KOPT-K1 (cell line): ENCODE data around the gene ZNF334.

Experiments
- H3K27ac ChIP-seq: fragments of 200-600 bp; sonication (generic); 2 replicates; pipeline ENCODE4 v1.5.1; 2016; ENCODE audit warnings: antibody characterized with exemption, mild to moderate bottlenecking, low read depth, low read length; ENCODE audit not compliant: poor library complexity, severe bottlenecking
- H3K36me3 ChIP-seq: fragments of 200-600 bp; sonication (generic); 2 replicates; pipeline ENCODE4 v1.5.1; 2017; ENCODE audit warnings: antibody characterized with exemption, mild to moderate bottlenecking, low read length, moderate library complexity; ENCODE audit not compliant: insufficient read depth
- H3K9me3 ChIP-seq: fragments of 200-600 bp; sonication (generic); 2 replicates; pipeline ENCODE4 v1.5.1; 2017; ENCODE audit warnings: antibody characterized with exemption, low read length, mild to moderate bottlenecking; ENCODE audit not compliant: insufficient read depth, poor library complexity, severe bottlenecking

Gene ZNF334

GRCh38 chr20:46523108-46523507 lies 9.7 kb upstream of the ZNF334 start:
- Histone ChIP-seq H3K36me3 (no peaks in the 10 kb centered on the region), H3K27ac (no peak overlapping the region), H3K9me3 (no peaks in the 10 kb centered on the region)

- Histone ChIP-seq H3K9me3 (peaks cover 7% of the 10 kb centered on the region), H3K36me3 (no peaks in the 10 kb centered on the region), H3K27ac (no peak overlapping the region)
Measured at GRCh38 chr20:46520976-46521579, 7.7 kb upstream of the ZNF334 start.

GRCh38 chr20:46520540-46520939 lies 7.2 kb upstream of the ZNF334 start:
- H3K9me3 ChIP-seq = peaks cover 7% of the 10 kb centered on the region
- H3K36me3 ChIP-seq = no peaks in the 10 kb centered on the region
- no peak overlapping the region for H3K27ac ChIP-seq

GRCh38 chr20:46519471-46520068 lies 6.2 kb upstream of the ZNF334 start:
- H3K27ac ChIP-seq = no peak overlapping the region
- peaks cover 7% of the 10 kb centered on the region for H3K9me3 ChIP-seq
- no peaks in the 10 kb centered on the region for H3K36me3 ChIP-seq

GRCh38 chr20:46509523-46509922 lies 3.8 kb downstream of the ZNF334 start:
- H3K9me3 ChIP-seq = no peaks in the 10 kb centered on the region
- H3K36me3 ChIP-seq = no peaks in the 10 kb centered on the region
- no peak overlapping the region for H3K27ac ChIP-seq

GRCh38 chr20:46507760-46508407 lies 5.5 kb downstream of the ZNF334 start:
- Histone ChIP-seq H3K27ac (no peak overlapping the region), H3K36me3 (no peaks in the 10 kb centered on the region), H3K9me3 (peaks cover 5% of the 10 kb centered on the region)

GRCh38 chr20:46505506-46505905 lies 7.9 kb downstream of the ZNF334 start:
- no peaks in the 10 kb centered on the region for H3K36me3 ChIP-seq
- peaks cover 29% of the 10 kb centered on the region for H3K9me3 ChIP-seq
- no peak overlapping the region for H3K27ac ChIP-seq

GRCh38 chr20:46501961-46502360 lies 11.4 kb downstream of the ZNF334 start:
- peaks cover 37% of the 10 kb centered on the region for H3K9me3 ChIP-seq
- H3K36me3 ChIP-seq = no peaks in the 10 kb centered on the region

GRCh38 chr20:46501337-46501942 lies 11.9 kb downstream of the ZNF334 start:
- Histone ChIP-seq H3K36me3 (no peaks in the 10 kb centered on the region), H3K27ac (no peak overlapping the region), H3K9me3 (peaks cover 37% of the 10 kb centered on the region)

More at GRCh38 chr20:46501961-46502360, 11.4 kb downstream of the ZNF334 start:
- H3K27ac ChIP-seq = no peak overlapping the region

- Histone ChIP-seq H3K36me3 (no peaks in the 10 kb centered on the region), H3K9me3 (no peaks in the 10 kb centered on the region), H3K27ac (no peak overlapping the region)
Measured at GRCh38 chr20:46494077-46494476, 19.3 kb downstream of the ZNF334 start.

GRCh38 chr20:46491354-46491753 lies 22.0 kb downstream of the ZNF334 start:
- H3K27ac ChIP-seq = no peak overlapping the region
- H3K36me3 ChIP-seq = no peaks in the 10 kb centered on the region
- no peaks in the 10 kb centered on the region for H3K9me3 ChIP-seq

GRCh38 chr20:46488451-46488850 lies 24.9 kb downstream of the ZNF334 start:
- no peaks in the 10 kb centered on the region for H3K36me3 ChIP-seq
- no peak overlapping the region for H3K27ac ChIP-seq
- H3K9me3 ChIP-seq = no peaks in the 10 kb centered on the region

- no peaks in the 10 kb centered on the region for H3K9me3 ChIP-seq
- no peaks in the 10 kb centered on the region for H3K36me3 ChIP-seq
- H3K27ac ChIP-seq = no peak overlapping the region
Measured at GRCh38 chr20:46487628-46488027, 25.7 kb downstream of the ZNF334 start.

GRCh38 chr20:46485431-46485830 lies 27.9 kb downstream of the ZNF334 start:
- Histone ChIP-seq H3K9me3 (no peaks in the 10 kb centered on the region), H3K27ac (no peak overlapping the region), H3K36me3 (no peaks in the 10 kb centered on the region)

GRCh38 chr20:46484954-46485353 lies 28.4 kb downstream of the ZNF334 start:
- H3K9me3 ChIP-seq = no peaks in the 10 kb centered on the region
- no peaks in the 10 kb centered on the region for H3K36me3 ChIP-seq
- no peak overlapping the region for H3K27ac ChIP-seq
